NB4 (cell line): Measurements from ENCODE around the gene GAS2L2.

Experiments used
- CTCF ChIP-seq: IDR thresholded peaks from one replicate; pipeline ENCODE4 v1.5.1; 2012; ENCODE audit warnings: low read depth, low read length
- POLR2A ChIP-seq: IDR thresholded peaks from 2 replicates; pipeline ENCODE4 v1.6.1; 2011; ENCODE audit warnings: mild to moderate bottlenecking; ENCODE audit not compliant: insufficient read length; ENCODE audit errors: extremely low read depth

GRCh38 chr17:35736236-35736635, 16.8 kb downstream of the GAS2L2 start:
- TF ChIP-seq CTCF (no peak), POLR2A (no peak)
